Breast epithelium (tissue), 3 donors: Measurements from ENCODE around the gene NUCKS1.

Experiments used
- POLR2A ChIP-seq: fragments of 450-650 bp; IDR thresholded peaks from one replicate; pipeline ENCODE4 v1.6.1; 2016; ENCODE audit warnings: antibody characterized with exemption, mild to moderate bottlenecking, moderate library complexity
- POLR2AphosphoS5 ChIP-seq, 3 donors: sonication (generic); formaldehyde crosslinking; IDR thresholded peaks; one replicate each; pipeline ENCODE4 v1.6.1; 2017; ENCODE audit warnings: antibody characterized with exemption in 3 of 3
- TF ChIP-seq, protein P1 (sequence below), 3 donors: fragments of 450-650 bp; IDR thresholded peaks; one replicate each; pipeline ENCODE4 v1.5.1; 2016 to 2017; ENCODE audit warnings: antibody characterized with exemption in 3 of 3, mild to moderate bottlenecking in 3 of 3, moderate library complexity in 3 of 3

DNA sequence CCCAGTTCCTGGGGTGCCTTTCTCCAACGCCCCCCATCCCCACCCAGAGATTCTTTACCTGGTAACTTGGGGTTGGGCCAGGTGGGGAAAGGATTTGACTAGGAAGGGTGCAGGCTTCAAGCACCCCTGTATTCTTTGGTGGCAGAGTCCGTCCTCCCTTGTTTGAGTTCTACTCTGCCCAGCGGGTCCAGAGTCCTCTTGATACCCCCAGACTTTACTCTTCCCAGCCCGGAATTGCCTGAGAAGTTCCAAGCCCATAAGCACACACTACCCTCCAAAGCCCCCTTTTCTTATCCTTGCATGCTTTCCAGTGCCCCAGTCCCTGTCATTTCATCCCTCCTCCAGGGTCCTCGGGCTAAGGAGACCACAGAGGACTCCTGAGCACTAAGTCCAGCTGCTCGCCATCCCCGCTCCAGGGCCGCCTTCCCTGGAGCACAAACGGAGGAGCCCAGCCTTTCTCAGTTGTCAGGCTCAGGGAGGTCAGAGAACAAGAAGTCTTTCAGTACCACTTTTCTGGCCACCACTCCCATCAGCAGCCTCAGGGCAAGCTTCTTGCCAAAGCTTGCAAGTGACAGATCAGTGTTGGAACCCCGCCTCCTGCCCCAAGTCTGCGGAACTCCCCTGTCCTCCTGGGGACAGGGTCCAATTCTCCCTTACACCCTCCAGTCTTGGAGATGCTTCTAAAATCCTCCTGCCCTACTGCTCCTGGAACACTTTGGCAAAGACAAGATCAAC is 81.9 kb downstream of the NUCKS1 start:
- no peak for TF ChIP-seq POLR2A
- TF ChIP-seq, protein P1, sequence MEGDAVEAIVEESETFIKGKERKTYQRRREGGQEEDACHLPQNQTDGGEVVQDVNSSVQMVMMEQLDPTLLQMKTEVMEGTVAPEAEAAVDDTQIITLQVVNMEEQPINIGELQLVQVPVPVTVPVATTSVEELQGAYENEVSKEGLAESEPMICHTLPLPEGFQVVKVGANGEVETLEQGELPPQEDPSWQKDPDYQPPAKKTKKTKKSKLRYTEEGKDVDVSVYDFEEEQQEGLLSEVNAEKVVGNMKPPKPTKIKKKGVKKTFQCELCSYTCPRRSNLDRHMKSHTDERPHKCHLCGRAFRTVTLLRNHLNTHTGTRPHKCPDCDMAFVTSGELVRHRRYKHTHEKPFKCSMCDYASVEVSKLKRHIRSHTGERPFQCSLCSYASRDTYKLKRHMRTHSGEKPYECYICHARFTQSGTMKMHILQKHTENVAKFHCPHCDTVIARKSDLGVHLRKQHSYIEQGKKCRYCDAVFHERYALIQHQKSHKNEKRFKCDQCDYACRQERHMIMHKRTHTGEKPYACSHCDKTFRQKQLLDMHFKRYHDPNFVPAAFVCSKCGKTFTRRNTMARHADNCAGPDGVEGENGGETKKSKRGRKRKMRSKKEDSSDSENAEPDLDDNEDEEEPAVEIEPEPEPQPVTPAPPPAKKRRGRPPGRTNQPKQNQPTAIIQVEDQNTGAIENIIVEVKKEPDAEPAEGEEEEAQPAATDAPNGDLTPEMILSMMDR (IDR thresholded peaks at IDR 0.05) = no peak
- TF ChIP-seq POLR2AphosphoS5 (IDR thresholded peaks at IDR 0.05) = no peak
